ENCODE results near the gene PHF20.
"Not testable (repeated sequence)": the region's sequence is repeated elsewhere in the genome, so short reads cannot be mapped to it uniquely, and the experiment has no call there.

DNA sequence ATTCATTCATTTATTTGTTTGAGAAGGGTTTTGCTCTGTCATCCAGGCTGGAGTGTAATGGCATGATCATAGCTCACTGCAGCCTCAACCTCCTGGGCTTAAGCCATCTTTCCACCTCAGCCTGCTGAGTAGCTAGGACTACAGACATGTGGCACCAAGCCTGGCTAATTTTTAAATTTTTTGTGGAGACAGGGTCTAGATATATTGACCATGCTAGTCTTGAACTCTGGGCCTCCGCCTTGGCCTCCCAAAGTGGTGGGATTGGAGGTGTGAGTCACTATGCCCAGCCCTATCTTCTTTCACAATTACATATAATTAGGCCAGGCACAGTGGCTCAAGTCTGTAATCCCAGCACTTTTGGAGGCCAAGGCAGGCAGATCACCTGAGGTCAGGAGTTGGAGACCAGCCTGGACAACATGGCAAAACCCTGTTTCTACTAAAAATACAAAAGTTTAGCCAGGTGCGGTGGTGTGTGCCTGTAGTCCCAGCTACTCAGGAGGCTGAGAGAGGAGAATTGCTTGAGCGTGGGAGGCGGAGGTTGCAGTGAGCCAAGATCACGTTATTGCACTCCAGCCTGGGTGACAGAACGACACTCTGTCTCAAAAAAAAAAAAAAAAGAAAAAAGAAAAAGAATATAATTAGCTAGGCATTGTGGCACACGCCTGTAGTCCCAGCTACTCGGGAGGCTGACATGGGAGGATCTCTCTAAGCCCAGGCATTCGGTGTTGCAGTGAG is 110.8 kb downstream of the PHF20 start:
- TF ChIP-seq, protein P1, sequence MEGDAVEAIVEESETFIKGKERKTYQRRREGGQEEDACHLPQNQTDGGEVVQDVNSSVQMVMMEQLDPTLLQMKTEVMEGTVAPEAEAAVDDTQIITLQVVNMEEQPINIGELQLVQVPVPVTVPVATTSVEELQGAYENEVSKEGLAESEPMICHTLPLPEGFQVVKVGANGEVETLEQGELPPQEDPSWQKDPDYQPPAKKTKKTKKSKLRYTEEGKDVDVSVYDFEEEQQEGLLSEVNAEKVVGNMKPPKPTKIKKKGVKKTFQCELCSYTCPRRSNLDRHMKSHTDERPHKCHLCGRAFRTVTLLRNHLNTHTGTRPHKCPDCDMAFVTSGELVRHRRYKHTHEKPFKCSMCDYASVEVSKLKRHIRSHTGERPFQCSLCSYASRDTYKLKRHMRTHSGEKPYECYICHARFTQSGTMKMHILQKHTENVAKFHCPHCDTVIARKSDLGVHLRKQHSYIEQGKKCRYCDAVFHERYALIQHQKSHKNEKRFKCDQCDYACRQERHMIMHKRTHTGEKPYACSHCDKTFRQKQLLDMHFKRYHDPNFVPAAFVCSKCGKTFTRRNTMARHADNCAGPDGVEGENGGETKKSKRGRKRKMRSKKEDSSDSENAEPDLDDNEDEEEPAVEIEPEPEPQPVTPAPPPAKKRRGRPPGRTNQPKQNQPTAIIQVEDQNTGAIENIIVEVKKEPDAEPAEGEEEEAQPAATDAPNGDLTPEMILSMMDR (IDR thresholded peaks at IDR 0.05; ENCODE audit: insufficient read depth, low read depth, low read length) = not testable (repeated sequence)
- not testable (repeated sequence) for TF ChIP-seq EZH2 (IDR thresholded peaks at IDR 0.05; ENCODE audit: insufficient read depth, low read length)

Data from astrocyte (in vitro differentiated cells and primary cell).